NOMO-1 treated with dmso at 0.1 percent for 144 hours (cell line): ENCODE measurements around the gene FGF5.

ENCODE experiments used
- DNase-seq: peaks from one replicate; lab custom pipeline; 2025; ENCODE audit not compliant: unreplicated experiment; lab: John Stamatoyannopoulos, UW

Gene FGF5

DNA sequence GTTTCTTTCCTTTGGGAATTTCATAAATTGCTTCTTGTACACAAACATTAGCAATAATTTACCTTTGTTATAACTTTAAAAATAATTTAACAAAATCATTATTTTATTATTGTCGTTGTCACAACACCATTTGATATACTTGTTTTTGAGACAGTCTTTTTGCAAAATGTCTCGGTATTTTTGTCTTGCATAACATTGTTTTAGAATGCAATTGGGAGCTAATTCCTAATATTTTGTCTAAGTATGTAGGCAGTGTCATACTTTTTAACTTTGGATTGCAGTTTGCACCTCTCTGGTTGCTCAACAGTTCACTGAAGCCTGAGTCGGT, 68.7 kb downstream of the FGF5 start:
- no peak for DNase-seq

DNA sequence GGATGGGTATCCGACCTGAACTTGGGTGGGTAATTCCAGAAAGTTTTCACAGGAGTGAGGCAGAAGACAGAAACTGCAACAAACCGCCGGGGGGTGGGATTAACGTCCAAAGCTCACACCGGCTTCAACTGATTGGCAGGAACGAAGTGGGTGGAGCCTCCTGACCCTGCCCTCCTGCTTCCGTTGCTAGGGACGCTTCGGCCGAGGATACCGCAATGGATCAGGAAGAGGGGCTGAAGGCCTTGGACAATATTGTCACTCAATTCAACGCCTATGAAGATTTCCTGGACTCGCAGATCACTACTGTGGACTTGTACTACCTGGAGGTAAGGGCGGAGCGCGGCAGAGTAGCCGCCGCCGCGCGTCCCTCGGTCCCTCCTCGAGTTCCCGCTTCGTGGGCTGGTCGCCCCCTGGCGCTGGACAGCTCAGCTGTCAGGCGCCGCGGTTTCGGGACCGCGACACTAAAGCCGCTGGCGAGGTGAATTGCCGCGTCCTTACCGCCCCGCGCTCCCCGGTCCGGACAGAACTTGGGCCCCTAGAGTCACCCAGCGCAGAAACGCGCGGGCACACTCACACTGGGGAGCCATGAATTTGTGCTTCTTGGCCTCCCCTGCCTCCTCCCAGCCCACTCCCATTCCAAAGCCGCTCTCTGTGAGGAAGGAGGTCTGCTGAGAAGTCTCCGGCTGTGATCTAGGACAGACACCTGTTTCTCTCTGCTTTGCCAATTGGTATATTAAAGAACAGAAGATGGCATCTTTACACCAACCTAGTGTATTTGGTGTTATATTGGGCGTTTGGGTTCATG, 69.3 kb downstream of the FGF5 start, which contains the start of gene CFAP299:
TSS of gene CFAP299 (plus strand) at position 177 of the 805 bp plus-strand sequence.
- peak; percentile 66 for DNase-seq

DNA sequence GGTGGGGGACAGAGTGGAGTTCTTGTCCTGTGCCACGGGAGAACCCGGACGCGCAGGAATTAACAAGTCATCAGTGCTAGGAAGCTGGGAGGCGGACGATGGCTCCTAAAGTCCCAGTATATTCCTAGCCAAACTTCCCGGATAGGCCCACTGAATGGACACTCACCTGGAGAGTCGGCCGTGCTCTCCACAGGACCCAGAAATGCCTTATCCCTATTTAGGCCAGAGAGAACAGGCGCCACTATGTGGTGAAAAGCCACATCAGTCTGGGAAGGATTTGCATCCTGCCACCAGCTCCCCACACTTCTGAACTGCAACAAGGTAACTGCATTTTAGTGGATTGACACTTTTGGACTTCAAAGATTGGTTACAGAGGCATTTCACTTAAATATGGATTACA, 70.1 kb downstream of the FGF5 start:
- no peak for DNase-seq

DNA sequence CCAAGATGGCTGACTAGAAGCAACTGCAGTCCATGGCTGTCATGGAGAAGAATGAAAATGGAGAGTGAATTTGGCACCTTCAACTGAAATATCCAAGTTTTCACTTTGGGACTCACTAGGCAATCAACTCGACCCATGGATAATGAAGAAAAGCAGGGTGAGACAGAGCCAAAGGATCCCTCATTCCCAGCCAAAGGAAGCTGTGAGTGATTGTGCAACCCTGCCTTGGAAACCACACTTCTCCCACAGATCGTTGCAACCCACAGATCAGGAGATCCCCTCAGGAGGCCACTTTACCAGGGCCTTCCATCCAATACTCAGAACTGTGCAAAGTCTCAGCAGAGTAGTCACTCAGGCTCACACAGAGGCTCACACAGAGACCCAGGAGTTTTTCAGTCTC, 73.6 kb downstream of the FGF5 start:
- DNase-seq = no peak
